NCI-H524 (cell line): ENCODE measurements around the gene ATF5.

Source experiments
- DNase-seq, 2 experiments: peaks; one replicate each; lab custom pipeline; 2025; lab: John Stamatoyannopoulos, UW

Gene ATF5

GRCh38 chr19:49976496-49976895 lies 47.5 kb downstream of the ATF5 start:
- DNase-seq: no peak

- DNase-seq: no peak
Observed at GRCh38 chr19:49977076-49977475, 48.1 kb downstream of the ATF5 start.

- DNase-seq: no peak
Observed at GRCh38 chr19:49977881-49978280, 48.9 kb downstream of the ATF5 start.

- DNase-seq: no peak
Observed at GRCh38 chr19:49978324-49978723, 49.3 kb downstream of the ATF5 start.

GRCh38 chr19:49981603-49982593 lies 52.9 kb downstream of the ATF5 start:
- no peak for DNase-seq
